Body of pancreas (tissue), 4 donors: Measurements from ENCODE around the gene ALOX15B.

Experiments
- CTCF ChIP-seq, 7 experiments: fragments of 450-650 bp in 4 of 7; fragments of 200-600 bp in 3 of 7; sonication (generic) in 3 of 7; IDR thresholded peaks; one replicate each; pipeline ENCODE4 v1.5.1; 2016 to 2019; ENCODE audit warnings: antibody characterized with exemption in 7 of 7
- POLR2A ChIP-seq, 3 donors: fragments of 450-650 bp; IDR thresholded peaks; one replicate each; pipeline ENCODE4 v1.6.1; 2016; ENCODE audit warnings: antibody characterized with exemption in 3 of 3, mild to moderate bottlenecking in 2 of 3

- TF ChIP-seq CTCF (IDR thresholded peaks at IDR 0.05) (no peak), POLR2A (IDR thresholded peaks at IDR 0.05) (no peak)
Observed at GRCh38 chr17:8072341-8072728, 33.5 kb downstream of the ALOX15B start.
